Esophagus squamous epithelium (tissue), 4 donors: ENCODE data around the gene TBK1.

Experiments used
- CTCF ChIP-seq, 6 experiments: fragments of 450-650 bp in 4 of 6; fragments of 200-600 bp in 2 of 6; sonication (generic) in 2 of 6; IDR thresholded peaks; one replicate each; pipeline ENCODE4 v1.5.1; 2016 to 2019; ENCODE audit warnings: antibody characterized with exemption in 6 of 6, mild to moderate bottlenecking in 4 of 6, moderate library complexity in 4 of 6
- POLR2A ChIP-seq, 4 donors: fragments of 450-650 bp; IDR thresholded peaks; one replicate each; pipeline ENCODE4 v1.6.1; 2017; ENCODE audit warnings: antibody characterized with exemption in 4 of 4, mild to moderate bottlenecking in 4 of 4, moderate library complexity in 3 of 4

- TF ChIP-seq CTCF (IDR thresholded peaks at IDR 0.05) (no peak), POLR2A (IDR thresholded peaks at IDR 0.05) (no peak)
Observed at GRCh38 chr12:64550755-64551154, 98.8 kb downstream of the TBK1 start.
